Measurements from ENCODE around the gene RAB3GAP2.
"Not testable (repeated sequence)": the region's sequence is repeated elsewhere in the genome, so short reads cannot be mapped to it uniquely, and the experiment has no call there.

Gene RAB3GAP2

DNA sequence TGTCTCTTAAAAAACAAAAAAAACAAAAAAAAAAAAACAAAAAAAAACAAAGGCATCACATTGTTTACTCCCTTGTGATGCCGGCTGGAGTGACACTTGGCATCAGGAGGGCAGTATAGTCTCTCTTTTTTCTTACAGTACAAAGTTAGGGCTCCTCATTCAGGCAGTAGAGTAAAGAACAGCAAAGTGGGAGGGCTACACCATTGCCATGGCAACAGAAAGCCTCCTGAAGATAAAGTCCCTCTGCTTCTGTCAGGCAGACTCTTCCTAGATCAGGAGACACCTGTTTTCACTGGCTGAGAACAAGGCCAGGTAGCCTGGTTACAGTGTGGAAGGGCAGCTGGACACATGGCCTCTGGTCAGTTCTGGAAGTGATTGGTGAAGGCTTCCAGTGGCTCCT is 41.3 kb upstream of the RAB3GAP2 start:
- H3K27ac ChIP-seq, result no peak overlapping the region
- no peak for TF ChIP-seq ZFX (IDR thresholded peaks at IDR 0.05)
- TF ChIP-seq, protein P1, sequence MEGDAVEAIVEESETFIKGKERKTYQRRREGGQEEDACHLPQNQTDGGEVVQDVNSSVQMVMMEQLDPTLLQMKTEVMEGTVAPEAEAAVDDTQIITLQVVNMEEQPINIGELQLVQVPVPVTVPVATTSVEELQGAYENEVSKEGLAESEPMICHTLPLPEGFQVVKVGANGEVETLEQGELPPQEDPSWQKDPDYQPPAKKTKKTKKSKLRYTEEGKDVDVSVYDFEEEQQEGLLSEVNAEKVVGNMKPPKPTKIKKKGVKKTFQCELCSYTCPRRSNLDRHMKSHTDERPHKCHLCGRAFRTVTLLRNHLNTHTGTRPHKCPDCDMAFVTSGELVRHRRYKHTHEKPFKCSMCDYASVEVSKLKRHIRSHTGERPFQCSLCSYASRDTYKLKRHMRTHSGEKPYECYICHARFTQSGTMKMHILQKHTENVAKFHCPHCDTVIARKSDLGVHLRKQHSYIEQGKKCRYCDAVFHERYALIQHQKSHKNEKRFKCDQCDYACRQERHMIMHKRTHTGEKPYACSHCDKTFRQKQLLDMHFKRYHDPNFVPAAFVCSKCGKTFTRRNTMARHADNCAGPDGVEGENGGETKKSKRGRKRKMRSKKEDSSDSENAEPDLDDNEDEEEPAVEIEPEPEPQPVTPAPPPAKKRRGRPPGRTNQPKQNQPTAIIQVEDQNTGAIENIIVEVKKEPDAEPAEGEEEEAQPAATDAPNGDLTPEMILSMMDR (conservative IDR thresholded peaks at IDR 0.05), result no peak

DNA sequence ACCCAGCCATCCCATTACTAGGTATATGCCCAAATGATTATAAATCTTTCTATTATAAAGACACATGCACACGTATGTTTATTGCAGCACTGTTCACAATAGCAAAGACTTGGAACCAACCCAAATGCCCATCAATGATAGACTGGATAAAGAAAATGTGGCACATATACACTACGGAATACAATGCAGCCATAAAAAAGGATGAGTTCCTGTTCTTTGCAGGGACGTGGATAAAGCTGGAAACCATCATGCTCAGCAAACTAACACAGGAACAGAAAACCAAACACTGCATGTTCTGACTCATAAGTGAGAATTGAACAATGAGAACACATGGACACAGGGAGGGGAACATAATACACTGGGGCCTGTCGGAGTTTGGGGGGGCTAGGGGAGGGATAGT is 37.9 kb upstream of the RAB3GAP2 start:
- not testable (repeated sequence) for H3K27ac ChIP-seq

DNA sequence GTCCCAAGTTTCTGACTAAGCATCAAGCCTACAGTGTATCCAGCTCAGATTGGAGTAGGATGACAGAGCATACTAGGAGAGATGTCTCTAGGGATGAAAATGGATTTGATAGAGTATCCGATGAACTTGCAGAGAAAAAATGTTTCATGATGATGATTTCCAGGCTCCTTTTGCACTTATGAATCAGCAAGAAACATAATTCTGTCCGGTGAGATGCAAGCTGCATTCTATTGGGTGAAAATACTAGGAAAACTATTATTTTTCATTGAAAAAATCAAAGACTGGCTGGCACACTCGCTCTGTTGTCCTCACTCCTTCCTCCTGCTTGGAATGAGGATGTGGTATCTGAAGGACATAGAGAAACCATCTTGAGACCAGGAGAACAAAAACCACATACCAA is 35.4 kb upstream of the RAB3GAP2 start:
- H3K27ac ChIP-seq, result no peak overlapping the region
- TF ChIP-seq, protein P1 (conservative IDR thresholded peaks at IDR 0.05), result no peak
- no peak for TF ChIP-seq ZFX (IDR thresholded peaks at IDR 0.05)

DNA sequence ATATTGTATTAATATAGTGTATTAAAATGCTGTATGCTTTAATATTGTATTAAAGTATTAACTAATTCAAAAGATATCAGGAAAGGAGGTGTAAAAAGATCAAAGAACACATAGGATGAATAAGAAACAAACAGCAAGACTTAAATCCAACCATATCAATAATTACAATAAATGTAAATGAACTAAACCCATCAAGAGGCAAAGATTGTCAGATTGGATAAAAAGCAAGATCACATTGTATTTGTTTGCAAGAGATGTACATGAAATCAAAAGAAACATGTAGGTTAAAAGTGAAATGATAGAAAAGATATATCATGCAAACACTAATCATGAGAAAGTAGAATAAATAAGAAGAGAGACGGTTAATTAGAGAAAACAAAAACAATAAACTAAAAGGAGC is 34.1 kb upstream of the RAB3GAP2 start:
- TF ChIP-seq, protein P1 (conservative IDR thresholded peaks at IDR 0.05), result no peak
- no peak for TF ChIP-seq ZFX (IDR thresholded peaks at IDR 0.05)
- no peak overlapping the region for H3K27ac ChIP-seq

DNA sequence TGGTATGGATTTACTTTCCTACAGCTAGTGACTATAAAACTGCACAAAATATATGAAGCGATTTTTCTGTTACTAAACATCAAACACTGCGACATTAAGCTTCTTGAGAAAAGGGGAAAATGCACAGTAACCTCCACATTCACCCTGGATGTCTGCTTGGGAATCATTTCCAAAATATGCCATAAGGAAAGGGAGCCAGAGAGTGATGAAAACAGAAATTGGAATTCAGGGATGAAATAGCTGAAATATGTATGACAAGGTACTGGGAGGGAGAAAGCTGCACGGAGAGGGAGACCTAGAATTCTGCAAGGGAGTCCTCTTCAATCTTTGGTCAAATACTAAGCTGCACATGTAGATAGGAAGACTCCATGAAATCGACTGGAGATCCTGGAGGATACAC is 31.6 kb upstream of the RAB3GAP2 start:
- TF ChIP-seq, protein P1 (conservative IDR thresholded peaks at IDR 0.05), result no peak
- no peak for TF ChIP-seq ZFX (IDR thresholded peaks at IDR 0.05)
- H3K27ac ChIP-seq, result no peak overlapping the region

DNA sequence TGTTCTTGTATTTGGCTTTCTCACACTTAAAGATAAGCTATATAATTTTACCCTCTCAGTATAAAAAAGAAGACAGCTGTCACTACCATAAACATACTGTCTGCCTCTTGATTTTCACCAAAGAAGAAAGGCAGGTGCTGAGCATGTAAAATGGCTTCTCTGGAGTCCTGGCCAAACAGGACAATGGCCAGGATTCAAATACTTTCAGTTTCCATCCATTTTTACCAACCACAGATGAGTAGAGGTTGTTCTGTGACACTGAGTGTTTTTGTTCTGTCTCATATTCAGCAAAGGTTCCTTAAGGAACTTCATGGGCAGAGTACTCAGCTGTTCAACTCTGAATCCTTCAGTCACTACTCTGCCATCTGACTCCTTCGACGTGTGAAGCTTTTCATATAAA is 29.4 kb upstream of the RAB3GAP2 start:
- TF ChIP-seq ZFX (IDR thresholded peaks at IDR 0.05), result no peak
- TF ChIP-seq, protein P1 (conservative IDR thresholded peaks at IDR 0.05), result no peak
- H3K27ac ChIP-seq, result no peak overlapping the region

DNA sequence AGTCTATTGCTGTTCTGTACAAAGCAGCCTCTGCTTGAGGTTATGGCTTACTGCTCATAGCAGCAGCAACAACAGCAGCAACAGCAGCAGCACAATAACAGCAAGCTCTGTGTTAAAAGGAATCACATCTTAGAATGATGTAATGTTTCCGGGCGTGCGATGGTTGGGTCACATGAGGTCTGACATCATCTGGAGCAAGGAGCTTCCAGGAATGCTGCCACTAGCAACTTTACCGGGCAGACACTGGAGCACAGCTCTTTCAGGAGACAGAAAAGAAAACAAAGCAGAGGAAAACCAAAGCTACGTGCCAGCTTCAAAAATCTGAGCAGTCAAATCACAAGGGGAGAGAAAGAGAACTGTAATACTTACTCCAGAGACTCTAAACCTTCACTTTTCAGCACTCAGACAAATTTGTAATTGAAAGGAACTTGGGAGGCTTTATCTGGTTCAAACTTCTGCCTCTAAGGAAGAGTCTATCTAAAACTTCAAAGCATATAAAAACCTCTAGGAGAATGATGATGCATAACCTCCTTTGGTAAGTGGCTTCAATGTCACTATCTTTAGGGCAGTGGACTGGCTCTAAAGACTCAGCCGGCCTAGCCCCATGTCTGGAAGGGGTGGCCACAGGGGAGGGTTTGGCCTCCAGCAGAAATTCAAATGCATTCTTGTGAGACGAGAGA is 28.3 kb upstream of the RAB3GAP2 start:
- no peak overlapping the region for H3K27ac ChIP-seq
- TF ChIP-seq ZFX (IDR thresholded peaks at IDR 0.05), result no peak
- TF ChIP-seq, protein P1 (conservative IDR thresholded peaks at IDR 0.05), result no peak

DNA sequence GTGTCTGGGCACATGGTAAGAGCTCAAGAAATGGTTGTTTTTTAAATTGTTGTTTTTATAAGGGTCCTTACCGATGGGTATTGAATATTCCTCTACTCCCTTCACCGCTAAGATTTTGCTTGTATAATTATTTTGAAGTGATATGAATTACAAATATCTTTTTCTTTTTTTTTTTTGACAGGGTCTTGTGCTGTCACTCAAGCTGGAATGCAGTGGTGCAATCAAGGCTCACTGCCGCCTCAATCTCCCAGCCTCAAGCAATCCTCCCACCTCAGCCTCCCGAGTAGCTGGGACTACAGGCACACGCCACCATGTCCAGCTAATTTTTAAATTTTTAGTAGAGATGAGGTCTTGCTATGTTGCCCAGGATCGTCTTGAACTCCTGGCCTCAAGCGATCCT is 27.1 kb upstream of the RAB3GAP2 start:
- TF ChIP-seq, protein P1 (conservative IDR thresholded peaks at IDR 0.05), result no peak
- TF ChIP-seq ZFX (IDR thresholded peaks at IDR 0.05), result no peak
- no peak overlapping the region for H3K27ac ChIP-seq
